Mucosa of descending colon (tissue), 3 donors: ENCODE results near the gene CACFD1. TPM values are rescaled to one million over a fixed set of nuclear protein-coding genes. Genes with fewer than 3 reads are reported as not detected.
A peak's percentile ranks its signal among the peaks of the same experiment; 100 is the strongest.

Experiments
- ATAC-seq: fragments of 200-7000 bp; cut with Tn5 transposase; one replicate; pipeline ENCODE4 v1.9.1; 2020; ENCODE audit warnings: mild to moderate bottlenecking, moderate library complexity
- DNase-seq, 3 donors: peaks; one replicate each; pipeline ENCODE4 v3.0.0-alpha.2; 2020
- H3K36me3 ChIP-seq: fragments of 200-600 bp; one replicate; pipeline ENCODE4 v1.8.0; 2021; ENCODE audit warnings: low read depth, mild to moderate bottlenecking
- H3K4me1 ChIP-seq: fragments of 200-600 bp; one replicate; pipeline ENCODE4 v1.8.0; 2021; ENCODE audit warnings: low read depth, mild to moderate bottlenecking
- H3K4me3 ChIP-seq: fragments of 200-600 bp; one replicate; pipeline ENCODE4 v1.8.0; 2021; ENCODE audit warnings: mild to moderate bottlenecking
- H3K9me3 ChIP-seq: fragments of 200-600 bp; one replicate; pipeline ENCODE4 v1.8.0; 2021; ENCODE audit warnings: mild to moderate bottlenecking
- CTCF ChIP-seq: fragments of 200-600 bp; IDR thresholded peaks from one replicate; pipeline ENCODE4 v1.8.0; 2022; ENCODE audit warnings: antibody characterized with exemption, mild to moderate bottlenecking
- intact Hi-C, 2 donors: fragments of 100-400 bp; cut with DNase I in 1 of 2; cut with micrococcal nuclease in 1 of 2; formaldehyde crosslinking; loops; one replicate each; pipeline versions ENCODE4 v1.11.0 to v1.11.1; 2022; cut with DNase I, micrococcal nuclease
- total RNA-seq, 3 donors: library from RNA; stranded (reverse); fragmentation: NEBNext Ultra II Directional in 2 of 3; extraction: Animal tissue kit (Norgen Biotek cat#: 25700) in 2 of 3; gene quantifications; one replicate each; pipeline versions ENCODE4 v1.2.1 to v1.2.4, GENCODE V29; 2021 to 2023
- donor health status: DM: no; HTN: no; CAD: no; lungs with moderate emphysema.
- donor health status: DM: no; HTN: no; CAD: no.
- donor health status: DM: no; HTN: yes; CAD: no.

CACFD1 gene
- total RNA-seq, 3 donors from 2014 or later: 42.7 to 84.2 (median 54.1) TPM

- H3K4me1 ChIP-seq: peaks cover under 1% of the 10 kb centered on the region
- TF ChIP-seq CTCF: no peak
- intact Hi-C loops: loop anchor here (5.0 to 10.0 kb wide), 2 partner anchors 78 to 300 kb away; no protein-coding TSS in a partner anchor
- DNase-seq (peak in 2 of 3 donors; percentile 30 to 46), ATAC-seq (no peak)
- no peaks in the 10 kb centered on the region for H3K9me3 ChIP-seq
- H3K36me3 ChIP-seq: no peaks in the 10 kb centered on the region
- H3K4me3 ChIP-seq: no peak overlapping the region
Measured at GRCh38 chr9:133484671-133485437, 25.1 kb downstream of the CACFD1 start.

- Histone ChIP-seq H3K36me3 (no peaks in the 10 kb centered on the region), H3K9me3 (no peaks in the 10 kb centered on the region), H3K4me1 (no peaks in the 10 kb centered on the region), H3K4me3 (no peak overlapping the region)
- intact Hi-C loops: loop anchor here (5.0 to 10.0 kb wide), 2 partner anchors 78 to 301 kb away; no protein-coding TSS in a partner anchor
- ATAC-seq: peak; percentile 36
- peak in 2 of 3 donors; percentile 38 to 46 for DNase-seq
- no peak for TF ChIP-seq CTCF
Measured at GRCh38 chr9:133485531-133486260, 25.9 kb downstream of the CACFD1 start.

GRCh38 chr9:133487331-133487725, 27.6 kb downstream of the CACFD1 start:
- Histone ChIP-seq H3K36me3 (no peaks in the 10 kb centered on the region), H3K4me1 (no peaks in the 10 kb centered on the region), H3K4me3 (no peak overlapping the region), H3K9me3 (no peaks in the 10 kb centered on the region)
- DNase-seq: peak in 1 of 3 donors; percentile 22
- intact Hi-C loops: loop anchor here (5.0 to 10.0 kb wide), 2 partner anchors 80 to 303 kb away; no protein-coding TSS in a partner anchor
- no peak for TF ChIP-seq CTCF
- no peak for ATAC-seq

GRCh38 chr9:133488686-133489252, 29.0 kb downstream of the CACFD1 start:
- Histone ChIP-seq H3K36me3 (no peaks in the 10 kb centered on the region), H3K9me3 (no peaks in the 10 kb centered on the region), H3K4me1 (no peaks in the 10 kb centered on the region), H3K4me3 (no peak overlapping the region)
- TF ChIP-seq CTCF: no peak
- intact Hi-C loops: loop anchor here (5.0 to 10.0 kb wide), 2 partner anchors 81 to 304 kb away; no protein-coding TSS in a partner anchor
- ATAC-seq (no peak), DNase-seq (peak in 1 of 3 donors; percentile 31)
